Colonic mucosa (tissue), 4 donors: ENCODE results near the gene IL20RA. TPM values are rescaled to one million over a fixed set of nuclear protein-coding genes. Genes with fewer than 3 reads are reported as not detected.

Source experiments
- DNase-seq: peaks from one replicate; pipeline ENCODE4 v3.0.0-alpha.2; 2020
- H3K27ac ChIP-seq: fragments of 200-600 bp; one replicate; pipeline ENCODE4 v1.8.0; 2021
- H3K27me3 ChIP-seq: fragments of 200-600 bp; one replicate; pipeline ENCODE4 v1.8.0; 2021
- H3K36me3 ChIP-seq: fragments of 200-600 bp; one replicate; pipeline ENCODE4 v1.8.0; 2021
- H3K4me1 ChIP-seq: fragments of 200-600 bp; one replicate; pipeline ENCODE4 v1.8.0; 2021; ENCODE audit warnings: mild to moderate bottlenecking
- H3K4me3 ChIP-seq: fragments of 200-600 bp; one replicate; pipeline ENCODE4 v1.8.0; 2021
- H3K9ac ChIP-seq, 2 donors: one replicate each; pipeline ENCODE4 v1.7.0; 2013; ENCODE audit warnings: control low read depth in 2 of 2, low read depth in 2 of 2, low read length in 2 of 2
- H3K9me3 ChIP-seq: fragments of 200-600 bp; one replicate; pipeline ENCODE4 v1.8.0; 2021
- CTCF ChIP-seq: fragments of 200-600 bp; IDR thresholded peaks from one replicate; pipeline ENCODE4 v1.8.0; 2022; ENCODE audit warnings: antibody characterized with exemption, mild to moderate bottlenecking
- intact Hi-C: fragments of 100-400 bp; cut with DNase I; formaldehyde crosslinking; loops from one replicate; pipeline ENCODE4 v1.14.1; 2022
- total RNA-seq, 2 donors: library from RNA; stranded (reverse); fragmentation: NEBNext Ultra II Directional in 1 of 2; extraction: Animal tissue kit (Norgen Biotek cat#: 25700) in 1 of 2; gene quantifications; one replicate each; pipeline ENCODE4 v1.2.1, GENCODE V29; 2021
- donor health status: healthy.
- donor health status: DM: no; HTN: no; CAD: no.
- donor health status: DM: no; HTN: no; CAD: no.

IL20RA gene
- total RNA-seq, 2 donors from 2014 or later = 12.2 to 12.8 TPM

- H3K4me1 ChIP-seq = no peaks in the 10 kb centered on the region
- no peak for DNase-seq
- no peaks in the 10 kb centered on the region for H3K27me3 ChIP-seq
Measured at GRCh38 chr6:137051790-137052472, 7.2 kb upstream of the IL20RA start.

GRCh38 chr6:137049095-137049494, 4.3 kb upstream of the IL20RA start:
- Histone ChIP-seq H3K36me3 (no peaks in the 10 kb centered on the region), H3K9me3 (no peaks in the 10 kb centered on the region), H3K4me3 (no peak overlapping the region), H3K9ac (no peak overlapping the region), H3K27me3 (no peaks in the 10 kb centered on the region), H3K27ac (no peak overlapping the region), H3K4me1 (no peaks in the 10 kb centered on the region)
- TF ChIP-seq CTCF = no peak
- intact Hi-C loops = no loop called here
- no peak for DNase-seq

More at GRCh38 chr6:137051790-137052472, 7.2 kb upstream of the IL20RA start:
- no peak overlapping the region for H3K9ac ChIP-seq
- H3K36me3 ChIP-seq = no peaks in the 10 kb centered on the region
- no peak overlapping the region for H3K4me3 ChIP-seq
- H3K9me3 ChIP-seq = no peaks in the 10 kb centered on the region
- H3K27ac ChIP-seq = no peak overlapping the region
- no peak for TF ChIP-seq CTCF
- intact Hi-C loops = no loop called here

- no peaks in the 10 kb centered on the region for H3K27me3 ChIP-seq
- TF ChIP-seq CTCF = no peak
- no peak for DNase-seq
- H3K4me3 ChIP-seq = no peak overlapping the region
- H3K27ac ChIP-seq = no peak overlapping the region
- H3K36me3 ChIP-seq = no peaks in the 10 kb centered on the region
- H3K4me1 ChIP-seq = no peaks in the 10 kb centered on the region
- H3K9ac ChIP-seq = no peak overlapping the region
- no peaks in the 10 kb centered on the region for H3K9me3 ChIP-seq
- intact Hi-C loops = no loop called here
Measured at GRCh38 chr6:137046871-137047412, 2.2 kb upstream of the IL20RA start.

- intact Hi-C loops = no loop called here
Measured at GRCh38 chr6:137045222-137045789, 541 bp upstream of the IL20RA start.

More at GRCh38 chr6:137045222-137045789, 541 bp upstream of the IL20RA start:
- Histone ChIP-seq H3K27me3 (no peaks in the 10 kb centered on the region), H3K4me3 (peak overlapping the region; percentile 63), H3K4me1 (no peaks in the 10 kb centered on the region), H3K27ac (peak overlapping the region; percentile 73), H3K9me3 (no peaks in the 10 kb centered on the region), H3K36me3 (no peaks in the 10 kb centered on the region), H3K9ac (peak overlapping the region in 1 of 2 donors; percentile 89)
- TF ChIP-seq CTCF = no peak
- no peak for DNase-seq
